ENCODE measurements around the gene NTRK2.

The NTRK2 gene

DNA sequence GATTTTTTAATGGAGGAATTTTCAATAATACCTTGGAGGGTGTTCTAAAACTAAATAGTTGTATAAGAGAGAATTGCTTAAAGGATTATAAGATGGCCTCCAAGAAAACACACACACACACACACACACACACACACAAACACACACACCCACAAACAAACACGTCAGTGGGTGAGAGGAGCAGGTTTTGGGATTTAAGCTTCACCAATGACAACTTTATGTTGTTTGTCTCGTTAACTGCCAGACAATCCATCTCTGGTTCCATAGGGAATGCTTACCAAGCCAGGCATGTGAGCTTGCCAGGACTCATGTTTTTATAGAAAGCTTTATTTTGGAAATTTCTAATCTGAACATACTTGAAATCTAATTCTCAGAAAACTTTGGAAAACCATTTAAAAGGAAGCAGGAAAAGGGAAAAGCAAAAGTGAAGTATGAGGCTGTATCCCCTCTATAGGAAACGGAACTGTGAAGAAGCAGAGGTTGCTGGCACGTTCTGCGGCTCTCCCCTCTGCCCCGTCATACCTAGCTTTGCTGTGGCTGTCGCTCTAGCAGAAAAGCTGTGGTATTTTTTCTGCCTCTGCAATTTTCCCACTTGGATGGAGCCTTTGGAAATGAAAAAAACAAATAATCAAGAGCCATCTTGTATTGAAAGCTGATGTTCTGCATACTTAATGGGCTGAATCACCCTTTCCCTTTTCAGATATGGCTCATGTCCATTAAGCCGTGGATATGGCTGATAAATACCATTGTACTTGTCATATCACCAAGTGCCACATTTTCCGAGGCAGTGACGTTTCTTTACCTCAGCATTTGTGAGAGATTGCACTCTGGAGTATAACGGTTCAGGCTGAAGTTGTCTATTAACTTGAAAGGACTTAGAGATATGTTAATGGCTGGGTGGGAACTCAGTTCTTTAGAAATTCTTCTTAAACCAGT lies 112.7 kb downstream of the NTRK2 start:
- peak; percentile 59 for DNase-seq

DNA sequence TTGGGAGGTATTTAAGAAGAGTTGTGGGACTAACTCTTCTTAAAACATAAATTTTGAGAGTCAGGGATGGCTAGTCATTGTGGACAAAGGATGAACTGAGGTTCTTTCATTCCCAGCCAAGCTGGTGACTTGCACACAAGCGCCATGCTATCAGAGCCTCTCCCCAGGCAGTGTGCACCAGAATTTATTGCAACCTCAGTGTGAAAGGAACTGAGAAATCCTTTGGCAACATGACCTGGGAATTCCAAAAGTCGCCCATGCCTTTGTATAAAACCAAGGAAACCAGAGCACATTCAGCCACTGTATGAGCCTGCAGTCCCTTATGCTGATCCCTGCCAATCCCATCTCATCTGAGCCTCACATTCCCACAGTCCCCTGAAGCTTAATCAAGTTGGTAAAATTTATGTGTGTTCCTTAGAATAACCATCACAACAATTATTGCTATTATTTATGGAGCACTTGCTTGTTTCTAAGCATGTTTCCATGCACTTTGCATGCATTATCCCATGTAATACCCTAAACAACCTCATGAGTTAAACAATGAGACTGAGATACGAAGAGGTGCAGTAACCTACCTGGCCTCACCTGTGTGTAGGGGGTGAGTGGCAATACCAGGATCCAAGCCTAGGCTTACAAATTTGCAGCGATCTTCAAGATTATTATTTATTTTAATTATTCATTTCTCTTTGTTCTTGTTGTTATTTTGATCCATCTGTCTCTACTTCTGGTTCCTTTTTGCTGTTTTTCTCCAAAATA lies 116.4 kb downstream of the NTRK2 start:
- no peak for DNase-seq

DNA sequence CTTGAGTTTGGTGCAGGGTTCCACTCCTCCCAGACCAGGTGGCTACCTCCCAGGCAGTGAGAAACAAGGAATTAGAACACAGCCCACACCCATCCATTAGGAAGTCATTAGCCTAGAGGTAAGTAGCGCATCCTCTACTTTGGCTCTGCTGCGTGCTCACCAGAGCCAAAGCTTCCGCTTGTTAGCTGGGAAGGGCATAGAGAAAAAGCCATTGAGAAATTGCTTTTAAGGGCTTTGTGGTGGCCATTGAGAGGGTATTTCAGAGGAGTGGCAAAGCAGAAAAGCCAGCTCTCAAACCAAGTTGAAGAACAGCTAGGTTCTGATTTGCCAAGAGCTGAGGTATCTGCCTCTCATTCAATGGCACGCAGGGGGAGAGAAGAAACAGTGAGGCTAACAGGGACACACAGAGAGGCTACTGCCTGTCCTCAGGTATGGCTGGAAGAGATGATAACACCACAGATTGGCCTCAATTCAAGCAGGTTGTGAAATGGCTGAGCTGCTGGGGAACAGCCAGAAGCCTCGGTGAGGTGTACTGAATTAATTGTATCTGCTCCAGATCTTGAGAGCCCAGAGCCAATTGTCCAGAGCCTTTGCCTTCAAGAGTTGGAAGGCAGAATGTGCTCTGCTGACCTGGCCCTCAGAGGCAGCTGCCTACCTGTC lies 119.4 kb downstream of the NTRK2 start:
- no peak for DNase-seq

DNA sequence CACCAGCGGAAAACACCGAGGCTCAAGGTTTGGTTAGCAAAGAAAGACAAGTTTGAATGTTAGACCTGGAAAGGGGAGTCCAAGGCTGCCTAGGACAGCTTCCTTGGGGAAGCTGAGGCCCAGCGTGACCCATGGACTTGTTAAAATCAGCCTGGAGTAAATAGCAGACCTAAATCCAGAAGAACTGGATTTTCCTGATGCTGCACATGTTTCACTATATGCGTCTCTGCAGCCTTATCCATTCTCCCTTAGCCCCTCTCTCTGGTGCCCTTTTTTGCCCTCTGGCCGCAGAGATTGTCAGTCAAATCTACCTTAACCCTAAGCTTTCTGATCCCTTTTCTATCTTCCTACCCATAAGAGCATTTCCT lies 119.9 kb downstream of the NTRK2 start:
- DNase-seq, result no peak

DNA sequence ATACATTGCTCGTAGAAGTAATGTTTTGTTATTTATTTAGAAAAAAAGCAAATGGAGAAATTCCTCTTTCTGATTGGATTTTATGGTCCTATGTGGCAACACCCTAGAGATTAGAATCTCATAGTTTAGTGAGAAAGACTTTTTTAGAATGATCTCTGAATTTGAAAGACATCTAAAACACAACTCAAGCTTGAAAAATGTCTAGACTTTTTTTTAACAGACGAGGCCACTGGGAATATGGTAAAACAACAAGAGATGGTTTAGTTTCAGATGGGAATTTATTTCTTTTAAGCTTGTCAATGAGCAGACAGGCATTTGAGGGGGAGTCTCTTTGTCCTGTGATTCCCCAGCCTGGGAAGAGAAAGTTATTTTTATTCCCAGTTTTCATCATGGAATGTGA lies 122.1 kb downstream of the NTRK2 start:
- peak; percentile 94 for DNase-seq

DNA sequence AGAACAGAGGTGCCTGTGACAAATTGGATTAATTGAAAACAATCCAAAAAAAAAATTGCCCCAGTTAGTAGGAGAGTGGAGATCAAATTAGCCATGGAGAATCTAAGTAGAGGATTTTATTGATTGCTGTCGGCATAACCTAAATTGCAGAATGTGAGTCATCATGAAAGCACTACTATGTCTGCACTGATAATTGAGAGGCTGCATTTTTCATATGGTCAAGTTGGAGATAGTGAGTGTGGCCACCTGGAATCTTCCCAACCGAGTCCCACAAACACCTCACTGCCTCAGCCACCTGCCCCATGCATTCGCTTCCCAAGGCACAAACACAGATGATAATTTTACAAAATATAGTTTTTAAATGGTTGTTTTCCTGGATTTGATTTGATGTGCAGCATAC lies 123.7 kb downstream of the NTRK2 start:
- DNase-seq, result no peak

DNA sequence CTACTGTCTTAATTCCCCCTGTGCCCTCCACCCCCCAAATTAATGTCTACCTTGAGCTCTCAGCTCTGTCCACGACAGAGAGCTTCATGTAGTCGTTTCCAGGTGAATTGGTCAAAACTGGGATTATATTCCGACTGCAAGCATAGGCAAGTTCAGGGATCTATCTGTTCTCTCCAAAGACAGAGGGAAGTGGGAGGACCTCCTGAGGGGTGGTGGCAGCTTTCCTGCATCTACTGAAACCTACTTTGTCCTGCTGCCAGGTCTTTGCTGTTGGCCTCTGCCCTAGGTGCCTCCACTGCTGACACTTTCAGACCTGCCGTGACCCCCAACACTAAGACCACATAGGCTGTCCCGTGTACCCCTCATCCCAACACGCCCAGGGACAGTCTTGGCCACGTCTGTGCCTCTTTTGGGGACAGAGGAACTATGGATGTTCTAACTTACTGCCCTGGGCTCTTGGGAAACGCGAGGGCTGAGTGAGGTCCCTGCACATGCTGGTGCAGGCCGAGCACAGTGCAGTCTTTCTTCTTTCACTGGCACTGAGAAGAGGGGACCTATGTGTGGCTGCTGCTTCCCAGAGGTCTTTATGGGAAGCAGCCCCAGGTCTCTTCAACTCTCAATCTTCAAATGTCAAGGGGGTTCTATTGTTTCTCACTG lies 125.6 kb downstream of the NTRK2 start:
- no peak for DNase-seq

DNA sequence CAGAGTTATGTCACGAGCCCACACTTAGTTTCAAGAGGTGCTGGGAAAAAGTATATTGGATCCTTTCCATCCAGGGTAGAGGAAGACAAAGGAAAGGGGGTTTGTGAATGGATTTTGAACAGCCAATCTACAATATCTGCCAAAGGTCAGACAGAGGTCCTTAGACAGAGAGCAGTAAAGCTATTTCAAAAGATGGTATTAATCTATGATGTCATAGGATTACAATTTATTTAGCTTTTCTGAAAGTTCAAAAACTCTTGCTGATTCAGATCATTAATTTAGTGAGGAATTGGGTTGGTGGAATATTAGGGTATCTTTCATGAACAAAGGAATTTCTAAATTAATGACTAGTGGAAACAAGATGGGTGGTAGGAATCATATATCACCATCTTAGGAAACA lies 126.9 kb downstream of the NTRK2 start:
- DNase-seq, result peak; percentile 50

DNA sequence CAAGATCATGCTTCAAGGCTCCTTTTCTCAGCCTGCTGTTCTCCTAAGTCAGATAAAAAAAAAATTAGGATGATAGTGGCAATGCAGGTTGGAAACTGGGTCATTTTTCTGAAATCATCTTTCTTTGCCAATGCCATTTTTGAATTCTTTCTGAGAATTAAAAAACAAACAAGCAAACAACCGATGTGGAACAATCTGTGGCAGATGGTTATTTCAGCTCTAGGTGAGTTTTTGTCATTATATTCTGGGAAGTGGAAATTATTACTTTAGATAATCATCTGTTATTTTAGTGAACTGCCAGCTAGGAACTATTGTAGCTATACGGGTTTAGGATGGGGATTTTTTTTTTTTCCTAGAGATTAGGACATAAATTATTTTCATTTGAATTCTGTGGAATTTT lies 129.7 kb downstream of the NTRK2 start:
- no peak for DNase-seq

DNA sequence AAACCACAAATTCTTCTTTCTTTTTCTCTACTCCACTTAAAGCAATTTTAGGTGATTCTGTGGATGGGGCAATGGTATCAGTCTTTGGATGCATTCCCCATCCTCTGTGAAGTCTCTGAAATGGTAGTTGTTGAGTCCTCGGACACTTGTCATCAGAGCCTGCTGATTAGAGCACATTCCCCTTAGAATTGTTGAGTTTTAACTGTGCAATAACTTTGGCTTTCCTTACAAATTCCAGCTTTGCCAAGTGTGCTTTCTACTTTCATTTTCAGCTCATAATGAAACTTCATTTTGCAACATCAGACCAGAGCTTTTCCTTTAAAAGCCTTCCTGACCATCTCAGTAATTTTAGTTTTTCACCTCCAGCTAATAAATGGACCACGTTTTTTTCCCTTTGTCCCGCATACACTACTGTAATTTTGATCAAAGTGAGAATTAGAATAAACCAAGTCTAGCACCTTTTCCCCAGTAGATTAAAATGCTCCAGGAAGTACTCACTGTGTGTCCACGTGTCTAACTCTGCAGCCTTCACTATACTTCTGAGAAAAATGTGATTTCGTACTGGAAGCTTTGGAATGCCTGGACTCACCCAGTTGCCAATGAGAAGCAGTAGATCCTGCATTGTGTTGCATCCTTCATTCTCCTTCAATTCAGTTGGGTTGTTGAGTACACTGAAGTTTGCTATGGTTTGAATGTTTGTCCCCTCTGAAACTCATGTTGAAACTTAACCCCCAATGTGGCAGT lies 135.6 kb downstream of the NTRK2 start:
- DNase-seq, result no peak

DNA sequence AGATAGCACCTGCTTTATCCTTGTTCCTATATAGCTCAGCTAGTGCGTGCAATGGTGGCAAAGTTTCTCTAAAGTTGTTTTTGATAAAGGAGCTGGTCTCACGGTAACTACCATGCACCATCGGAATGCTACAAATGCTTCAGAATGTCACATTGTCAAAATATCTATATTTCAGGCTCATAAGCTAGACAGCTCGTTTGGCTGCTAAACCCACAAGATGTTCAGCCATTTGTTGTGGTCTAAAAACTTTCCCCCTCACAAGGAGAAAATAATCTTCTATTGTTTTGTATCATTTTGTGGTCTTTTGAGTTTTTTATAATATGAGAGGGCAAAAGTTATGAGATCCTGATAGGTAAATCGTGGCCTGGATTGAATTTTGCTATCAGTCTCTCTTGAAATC lies 137.9 kb downstream of the NTRK2 start:
- no peak for DNase-seq

DNA sequence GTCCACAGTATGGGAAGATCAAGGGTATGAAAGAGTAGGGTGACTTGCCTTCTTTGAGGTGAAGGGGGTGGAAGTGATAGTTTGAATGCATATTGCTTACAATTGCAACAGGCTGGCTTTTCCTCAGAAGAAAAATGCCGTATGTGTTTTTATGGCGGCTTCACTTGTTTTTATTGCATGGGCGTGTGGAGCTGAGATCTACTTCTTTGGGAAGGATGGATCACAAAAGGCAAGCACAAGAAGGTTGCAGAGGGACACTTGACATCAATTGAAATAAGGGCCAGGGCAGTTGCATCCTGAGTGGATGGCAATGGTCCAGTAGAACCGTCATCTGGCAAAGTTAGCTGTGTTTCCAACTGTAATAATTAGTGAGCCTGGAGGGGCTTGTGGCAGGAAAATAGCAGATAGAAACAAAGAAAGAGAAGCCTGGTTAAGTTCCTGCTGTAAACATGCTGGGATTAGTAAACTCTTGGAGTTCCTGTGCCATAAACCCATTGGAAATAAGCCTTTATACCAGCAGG lies 138.4 kb downstream of the NTRK2 start:
- DNase-seq, result no peak

DNA sequence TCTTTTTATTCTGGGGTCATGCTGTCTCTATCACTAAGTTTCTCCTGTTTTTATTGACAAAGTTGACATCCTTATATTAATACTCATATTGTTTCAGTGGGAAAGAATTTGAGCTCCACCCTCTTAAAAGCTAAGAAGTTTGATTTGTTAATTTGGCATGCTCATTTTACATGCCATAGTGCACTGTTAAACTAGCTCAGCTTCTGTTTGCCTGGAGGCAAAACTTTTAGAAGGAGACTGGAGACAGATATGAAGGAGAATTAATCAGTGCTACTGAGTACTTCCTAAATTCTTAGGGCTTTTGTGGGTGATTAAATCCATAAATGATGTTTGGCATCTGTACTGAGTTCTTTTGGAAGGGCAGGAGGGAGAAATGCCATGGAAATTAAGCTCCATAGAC lies 138.9 kb downstream of the NTRK2 start:
- DNase-seq, result peak; percentile 53

DNA sequence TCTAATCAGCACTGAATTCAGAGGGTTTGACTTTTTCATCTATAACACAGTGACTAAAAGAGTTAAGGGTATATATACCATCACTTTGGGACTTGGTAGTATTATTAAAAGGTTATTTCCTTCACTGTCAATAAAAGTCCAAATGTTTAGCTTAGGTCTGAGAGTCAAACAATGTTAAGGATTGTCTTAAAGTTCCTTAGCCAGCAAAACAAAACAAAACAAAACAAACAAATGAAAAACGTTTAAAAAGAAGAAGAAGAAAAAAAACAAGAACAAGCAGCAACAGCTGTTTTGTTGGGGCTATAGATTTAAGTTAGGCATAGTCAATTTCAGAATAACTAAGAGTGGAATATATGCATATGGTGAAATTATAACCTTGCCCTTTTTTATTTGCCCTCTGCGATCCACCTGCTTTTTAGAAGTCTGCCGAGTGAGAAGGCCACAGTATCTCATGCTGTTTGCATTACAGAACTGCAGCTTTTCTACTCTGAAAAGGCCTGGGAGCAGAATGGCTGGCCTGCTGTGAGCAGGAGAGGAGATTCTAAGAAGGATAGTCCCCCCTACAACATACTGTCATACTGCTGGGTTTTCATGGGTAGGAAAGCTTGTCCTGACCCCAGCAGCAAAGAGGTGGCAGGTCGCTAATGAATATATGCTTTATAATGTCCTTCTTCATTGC lies 141.7 kb downstream of the NTRK2 start:
- DNase-seq, result no peak

DNA sequence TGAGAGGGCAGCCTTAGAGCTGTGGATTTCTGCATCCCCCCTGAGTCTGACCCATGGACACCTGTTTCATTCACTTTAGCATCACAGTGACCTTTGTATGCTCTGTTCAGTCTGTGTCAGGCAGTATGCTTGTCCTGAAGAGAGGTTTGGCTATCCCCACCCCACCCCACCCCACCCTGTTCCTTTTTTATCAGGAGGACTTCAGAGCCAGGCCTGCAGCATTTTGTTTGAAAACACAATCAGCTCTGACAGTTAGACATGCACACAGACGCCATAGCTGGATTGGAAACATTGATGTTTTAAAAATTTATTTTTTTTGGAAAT lies 142.2 kb downstream of the NTRK2 start:
- DNase-seq, result no peak

DNA sequence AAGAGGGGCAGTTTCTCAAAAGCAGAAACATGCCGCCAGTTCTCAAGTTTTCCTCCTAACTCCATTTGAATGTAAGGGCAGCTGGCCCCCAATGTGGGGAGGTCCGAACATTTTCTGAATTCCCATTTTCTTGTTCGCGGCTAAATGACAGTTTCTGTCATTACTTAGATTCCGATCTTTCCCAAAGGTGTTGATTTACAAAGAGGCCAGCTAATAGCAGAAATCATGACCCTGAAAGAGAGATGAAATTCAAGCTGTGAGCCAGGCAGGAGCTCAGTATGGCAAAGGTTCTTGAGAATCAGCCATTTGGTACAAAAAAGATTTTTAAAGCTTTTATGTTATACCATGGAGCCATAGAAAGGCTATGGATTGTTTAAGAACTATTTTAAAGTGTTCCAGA lies 142.8 kb downstream of the NTRK2 start:
- no peak for DNase-seq

DNA sequence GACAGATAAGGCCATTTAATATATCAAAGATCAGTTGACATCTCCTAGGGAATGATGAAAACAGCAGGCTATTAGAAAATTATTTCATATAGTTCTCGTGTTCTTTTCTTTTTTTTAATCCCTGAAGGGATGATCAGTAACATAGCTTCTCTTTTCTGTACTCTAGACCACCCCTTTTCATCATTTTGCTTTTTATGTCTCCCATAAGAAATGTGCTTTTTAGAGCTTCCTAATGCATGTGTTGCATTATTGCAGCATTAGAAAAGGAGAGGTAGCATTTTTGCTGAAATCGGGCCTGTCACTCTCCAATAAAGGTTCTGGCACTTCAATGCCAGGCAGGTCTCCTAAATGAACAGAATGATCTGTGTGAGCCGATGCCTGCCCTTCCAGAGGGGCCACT lies 143.3 kb downstream of the NTRK2 start:
- no peak for DNase-seq

DNA sequence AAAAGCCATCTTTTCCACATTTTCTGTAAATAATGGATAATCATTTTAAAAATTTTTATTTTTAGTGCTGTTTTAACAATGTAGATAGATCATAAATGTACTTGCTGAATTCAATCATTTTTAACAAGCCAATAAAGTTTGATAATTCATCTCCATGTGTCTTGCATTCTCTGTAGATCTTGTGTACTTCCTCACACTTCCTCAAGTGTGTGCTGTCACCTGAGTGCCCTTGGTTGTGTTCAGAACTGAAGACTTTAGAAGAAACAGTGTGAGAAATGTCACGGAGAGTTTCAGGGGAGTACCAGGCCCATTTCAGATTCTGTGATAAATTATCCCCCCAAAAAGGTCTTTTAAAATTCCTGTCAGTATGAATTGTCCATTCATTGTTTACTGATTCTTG lies 146.0 kb downstream of the NTRK2 start:
- no peak for DNase-seq

DNA sequence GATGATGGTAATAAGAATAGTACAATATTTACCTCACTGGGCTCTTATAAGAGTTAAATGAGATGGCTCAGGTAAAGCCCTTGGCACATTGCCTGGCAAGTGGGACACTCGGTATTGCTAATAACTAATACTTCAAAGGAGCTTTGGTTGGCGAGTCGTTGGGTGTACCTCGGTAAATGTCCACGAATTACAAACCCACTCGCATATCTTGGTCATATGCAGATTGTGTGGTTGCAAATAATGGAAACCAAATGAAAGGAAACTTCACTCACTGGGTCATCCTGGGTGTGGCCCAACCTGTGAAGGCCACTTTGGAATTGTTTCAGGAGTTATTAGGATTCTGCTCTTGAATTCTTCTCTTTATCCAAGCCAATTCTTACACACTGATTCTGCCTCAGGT lies 147.5 kb downstream of the NTRK2 start:
- no peak for DNase-seq

DNA sequence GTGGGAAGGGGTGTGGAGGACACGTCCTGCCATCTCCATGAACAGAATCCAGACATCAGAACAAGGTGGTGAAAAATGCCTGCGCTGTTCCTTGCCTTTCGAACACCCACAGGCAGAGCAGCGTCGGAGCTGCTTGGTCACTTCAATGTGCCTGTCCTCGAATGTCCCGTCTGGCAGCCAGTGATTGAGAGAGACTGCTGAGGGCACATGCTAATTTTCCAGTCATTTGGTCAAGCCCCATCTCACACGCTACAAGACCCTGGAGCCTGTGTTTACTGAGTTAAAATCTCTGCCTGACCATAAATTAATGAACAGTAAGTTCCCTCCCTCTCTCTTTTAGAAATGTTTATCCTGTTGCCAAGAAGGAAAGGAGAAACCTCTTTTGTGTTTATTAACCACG lies 149.3 kb downstream of the NTRK2 start:
- DNase-seq, result no peak

DNA sequence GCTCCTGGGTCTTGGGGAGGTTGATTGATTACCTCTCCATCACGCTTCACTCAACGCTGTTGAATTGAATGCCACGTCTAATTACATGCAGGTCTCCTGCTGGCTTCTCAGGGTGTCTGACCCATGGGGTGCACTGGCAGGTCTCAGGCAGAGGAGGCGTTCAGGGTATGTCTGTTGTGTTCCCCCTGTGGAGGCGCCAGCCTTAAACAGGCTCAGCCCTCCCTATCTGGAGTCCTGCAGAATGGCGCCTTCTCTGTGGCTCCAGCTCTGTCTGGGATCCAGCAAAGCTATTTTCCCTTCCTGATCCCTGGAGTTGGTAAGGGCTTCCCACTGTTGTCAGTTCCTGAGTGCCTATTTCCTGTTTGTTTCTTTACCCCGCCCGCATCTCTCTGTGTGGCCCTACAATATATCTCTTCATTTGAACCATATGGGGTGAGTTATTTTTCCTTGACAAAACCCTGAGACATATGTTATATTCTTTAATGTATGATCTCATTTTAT lies 150.0 kb downstream of the NTRK2 start:
- DNase-seq, result peak; percentile 42

Data from fibroblast of skin of scalp (primary cell).